ENCODE results near the gene TFF2. TPM values are rescaled to one million over a fixed set of nuclear protein-coding genes. Genes with fewer than 3 reads are reported as not detected.

The TFF2 gene
- total and polyA plus RNA-seq, 3 experiments from 2014 or later, result not detected

DNA sequence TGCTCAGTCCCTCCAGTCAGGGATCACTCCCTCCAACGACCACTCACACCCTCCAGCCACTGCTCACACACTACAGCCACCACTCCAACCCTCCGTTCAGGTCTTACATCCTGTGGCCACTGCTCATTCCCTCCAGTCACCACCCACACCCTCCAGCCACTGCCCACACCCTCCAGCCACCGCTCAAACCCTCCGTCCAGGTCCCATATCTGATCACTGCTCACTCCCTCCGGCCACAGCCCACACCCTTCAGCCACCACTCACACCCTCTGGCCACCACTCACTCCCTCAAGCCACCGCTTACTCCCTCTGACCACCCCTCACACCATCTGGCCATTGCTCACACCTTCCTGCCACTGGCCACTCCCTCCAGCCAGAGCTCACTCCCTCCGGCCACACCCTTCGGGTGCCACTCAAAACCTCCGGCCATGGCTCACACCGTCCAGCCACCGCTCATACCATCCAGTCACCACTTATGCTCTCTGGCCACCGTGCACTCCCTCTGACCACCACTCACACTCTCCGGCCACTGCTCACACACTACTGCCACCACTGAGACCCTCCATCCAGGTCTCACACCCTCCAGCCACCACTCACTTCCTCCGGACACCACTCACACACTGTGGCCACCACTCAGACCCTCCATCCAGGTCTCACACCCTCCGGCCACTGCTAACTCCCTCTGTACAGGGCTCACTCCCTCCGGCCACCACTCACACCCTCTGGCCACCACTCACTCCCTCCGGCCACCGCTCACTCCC, 20.3 kb upstream of the TFF2 start:
- no peak for DNase-seq
- no peaks in the 10 kb centered on the region for H3K9me3 ChIP-seq (ENCODE audit: low read length)
- H3K27me3 ChIP-seq (ENCODE audit: insufficient read depth, low read length, poor library complexity, severe bottlenecking), result no peaks in the 10 kb centered on the region
- ChIA-PET POLR2A (no interaction called here), CTCF (no interaction called here)
- peaks cover 0 to 1% of the 10 kb centered on the region in 2 donors for H3K27me3 Mint-ChIP-seq
- peaks cover 0 to 6% (median 1%) of the 10 kb centered on the region in 3 donors for H3K4me1 Mint-ChIP-seq
- H3K36me3 ChIP-seq (ENCODE audit: insufficient read depth, low read length), result no peaks in the 10 kb centered on the region
- peak overlapping the region in 3 of 8 donors; percentile 59 to 88 (median 63) for H3K27ac Mint-ChIP-seq
- no peak overlapping the region for H3K4me3 ChIP-seq (ENCODE audit: low read length)
- no peak overlapping the region for H3K4me3 Mint-ChIP-seq
- no peak overlapping the region for H3K27ac ChIP-seq (ENCODE audit: low read depth, low read length)
- H3K9me3 Mint-ChIP-seq, result no peaks in the 10 kb centered on the region
- no peaks in the 10 kb centered on the region for H3K36me3 Mint-ChIP-seq
- H3K4me1 ChIP-seq (ENCODE audit: insufficient read depth, low read length), result no peaks in the 10 kb centered on the region

DNA sequence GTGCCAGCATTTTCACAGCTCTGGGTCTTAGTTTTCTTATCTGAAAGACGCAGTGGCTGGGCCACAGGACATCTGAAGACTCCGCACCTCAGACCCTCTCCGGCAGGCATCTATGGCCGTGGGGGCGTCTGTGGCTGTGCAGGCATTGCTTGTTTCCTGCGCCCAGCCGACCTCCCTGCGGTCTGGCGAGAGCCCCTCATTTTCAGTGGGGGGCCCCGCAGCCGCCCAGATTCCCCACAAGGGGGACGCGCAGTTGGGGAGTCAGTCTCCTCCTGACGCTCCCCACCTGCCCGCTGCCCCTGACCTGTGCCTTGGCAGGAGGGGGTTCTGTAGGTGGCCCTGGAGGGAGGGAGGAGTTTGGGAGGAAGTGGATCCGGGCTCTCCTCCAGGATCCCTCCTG, 19.0 kb upstream of the TFF2 start:
- Histone ChIP-seq H3K27ac (ENCODE audit: low read depth, low read length) (no peak overlapping the region), H3K27me3 (ENCODE audit: insufficient read depth, low read length, poor library complexity, severe bottlenecking) (no peaks in the 10 kb centered on the region), H3K4me3 (ENCODE audit: low read length) (no peak overlapping the region), H3K4me1 (ENCODE audit: insufficient read depth, low read length) (no peaks in the 10 kb centered on the region), H3K9me3 (ENCODE audit: low read length) (no peaks in the 10 kb centered on the region), H3K36me3 (ENCODE audit: insufficient read depth, low read length) (no peaks in the 10 kb centered on the region)
- Mint-ChIP-seq H3K27me3 (peaks cover 0 to 1% of the 10 kb centered on the region in 2 donors), H3K4me3 (no peak overlapping the region), H3K27ac (no peak overlapping the region), H3K9me3 (no peaks in the 10 kb centered on the region), H3K36me3 (no peaks in the 10 kb centered on the region), H3K4me1 (peaks cover 0 to 6% (median 1%) of the 10 kb centered on the region in 3 donors)
- CTCF ChIA-PET, result no interaction called here
- POLR2A ChIA-PET, result no interaction called here
- DNase-seq, result no peak

DNA sequence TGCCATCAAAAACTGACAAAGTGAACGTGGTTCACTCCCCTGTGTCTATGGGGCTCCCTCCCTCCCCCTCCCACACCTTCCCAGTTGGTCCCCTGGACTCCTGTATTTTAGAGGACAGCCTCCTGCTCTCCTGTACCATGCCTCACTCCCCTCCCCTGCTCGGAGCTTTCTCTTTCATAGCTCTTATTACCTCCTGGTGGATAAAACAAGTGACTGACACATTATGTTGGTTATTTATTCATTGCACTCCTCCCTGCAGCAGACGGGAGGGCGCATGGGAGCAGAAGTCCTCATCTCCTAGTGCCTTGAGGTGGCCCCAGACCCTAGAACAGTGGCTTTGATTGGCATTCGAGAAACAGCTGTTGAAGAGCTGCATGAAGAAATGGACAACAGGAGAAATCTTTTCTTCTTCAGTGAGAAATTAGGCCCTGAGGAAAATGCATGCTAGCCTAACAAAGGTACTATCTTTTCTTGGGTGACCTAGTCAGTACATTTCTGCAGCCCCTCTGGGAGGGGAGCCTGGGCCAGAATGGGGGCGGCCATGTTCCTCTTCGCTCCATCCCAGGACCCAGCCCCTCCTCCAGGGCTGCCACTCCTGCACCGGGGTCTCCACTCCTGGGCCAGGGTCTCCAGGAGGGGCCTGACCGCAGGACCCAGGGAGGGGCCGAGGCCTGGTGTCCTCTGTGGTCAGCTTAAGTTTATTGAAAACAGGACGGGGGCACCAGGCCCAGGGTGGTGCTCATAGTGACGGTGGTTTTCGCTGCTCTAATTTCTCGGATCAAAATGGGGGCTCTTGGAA, 16.8 kb upstream of the TFF2 start:
- ChIA-PET CTCF (interaction anchor here (0.7 to 1.2 kb wide), 3 partner anchors 56 to 91 kb away, joined by 3 read pairs; no protein-coding TSS in a partner anchor), POLR2A (no interaction called here)
- no peaks in the 10 kb centered on the region for H3K36me3 Mint-ChIP-seq
- H3K9me3 Mint-ChIP-seq, result no peaks in the 10 kb centered on the region
- Histone ChIP-seq H3K27me3 (ENCODE audit: insufficient read depth, low read length, poor library complexity, severe bottlenecking) (no peaks in the 10 kb centered on the region), H3K27ac (ENCODE audit: low read depth, low read length) (no peak overlapping the region), H3K36me3 (ENCODE audit: insufficient read depth, low read length) (no peaks in the 10 kb centered on the region), H3K4me3 (ENCODE audit: low read length) (no peak overlapping the region), H3K9me3 (ENCODE audit: low read length) (no peaks in the 10 kb centered on the region), H3K4me1 (ENCODE audit: insufficient read depth, low read length) (peaks cover 4% of the 10 kb centered on the region)
- H3K4me3 Mint-ChIP-seq, result no peak overlapping the region
- peaks cover 0 to 4% of the 10 kb centered on the region in 2 donors for H3K27me3 Mint-ChIP-seq
- H3K27ac Mint-ChIP-seq, result peak overlapping the region in 3 of 8 donors; percentile 46 to 51 (median 51)
- H3K4me1 Mint-ChIP-seq, result peaks cover 4 to 7% (median 5%) of the 10 kb centered on the region in 3 donors
- DNase-seq, result no peak

DNA sequence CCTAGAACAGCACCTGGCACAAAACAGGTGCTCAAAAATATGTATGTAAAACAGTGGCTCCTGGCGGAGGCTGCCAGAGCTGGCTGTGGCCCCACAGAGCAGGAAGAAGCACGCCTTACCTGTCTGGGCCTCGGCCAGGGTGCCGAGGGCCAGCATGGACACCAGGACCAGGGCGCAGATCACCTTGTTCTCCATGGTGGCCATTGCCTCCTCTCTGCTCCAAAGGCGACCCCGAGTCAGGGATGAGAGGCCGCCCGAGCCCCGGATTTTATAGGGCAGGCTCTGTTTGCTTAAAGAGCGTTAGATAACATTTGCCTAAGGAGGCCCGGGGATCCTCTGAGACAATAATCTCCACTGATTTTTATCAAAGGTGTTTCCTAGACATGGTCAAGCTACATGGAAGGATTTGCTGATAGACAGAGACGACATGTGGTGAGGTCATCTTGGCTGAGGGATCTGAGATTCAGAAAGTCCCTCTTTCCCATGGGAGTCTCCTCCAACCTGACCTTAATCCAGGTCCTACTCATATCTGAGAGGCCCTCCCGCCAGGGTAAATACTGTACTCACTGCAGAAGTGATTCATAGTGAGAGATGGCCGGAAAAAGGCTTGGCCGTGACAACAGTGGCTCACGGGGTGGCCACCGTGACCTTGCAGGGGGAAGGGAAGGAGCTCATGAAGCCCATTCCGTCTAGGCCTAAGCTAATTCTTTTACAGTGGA, 15.7 kb upstream of the TFF2 start, which contains the start of gene TFF1:
Gene TFF1, minus strand, starts transcription at position 244 of the 719 bp plus-strand sequence. Its CDS starts 40 bp downstream, at position 204.
- Histone ChIP-seq H3K27ac (ENCODE audit: low read depth, low read length) (no peak within 1 kb of the TSS), H3K9me3 (ENCODE audit: low read length) (no peaks in the 10 kb centered on the region), H3K4me3 (ENCODE audit: low read length) (no peak within 1 kb of the TSS), H3K36me3 (ENCODE audit: insufficient read depth, low read length) (no peaks in the 10 kb centered on the region), H3K27me3 (ENCODE audit: insufficient read depth, low read length, poor library complexity, severe bottlenecking) (no peaks in the 10 kb centered on the region), H3K4me1 (ENCODE audit: insufficient read depth, low read length) (peaks cover 4% of the 10 kb centered on the region)
- ChIA-PET POLR2A (no interaction called here), CTCF (interaction anchor here (0.7 kb wide), 1 partner anchor 55 kb away, joined by 3 read pairs; no protein-coding TSS in a partner anchor)
- Mint-ChIP-seq H3K36me3 (no peaks in the 10 kb centered on the region), H3K27ac (peak within 1 kb of the TSS in 2 of 8 donors; percentile 51), H3K9me3 (no peaks in the 10 kb centered on the region), H3K4me1 (peaks cover 4 to 7% (median 5%) of the 10 kb centered on the region in 3 donors), H3K4me3 (peak within 1 kb of the TSS in 1 of 7 donors; percentile 65), H3K27me3 (peaks cover 4 to 7% of the 10 kb centered on the region in 2 donors)
- no peak for DNase-seq

DNA sequence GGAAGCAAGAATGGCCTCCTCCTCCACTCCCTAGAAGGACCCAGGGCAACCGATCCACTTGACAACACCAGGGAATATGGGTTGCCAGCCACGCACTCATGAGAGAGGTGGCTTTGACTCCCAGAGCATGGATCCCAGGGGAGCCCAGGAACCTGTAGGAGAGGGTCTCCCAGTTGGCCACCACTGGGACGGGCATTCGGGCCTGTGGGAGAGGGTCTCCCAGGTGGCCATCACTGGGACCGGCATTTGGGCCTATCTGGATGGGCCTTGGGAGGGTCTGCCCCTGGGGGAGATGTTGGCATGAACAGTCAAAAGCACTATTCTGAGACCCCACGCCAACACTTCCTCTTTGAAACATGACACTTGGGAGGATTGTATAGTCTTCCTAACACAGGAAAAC, 15.0 kb upstream of the TFF2 start:
- H3K9me3 ChIP-seq (ENCODE audit: low read length), result no peaks in the 10 kb centered on the region
- H3K4me1 ChIP-seq (ENCODE audit: insufficient read depth, low read length), result peaks cover 4% of the 10 kb centered on the region
- H3K4me1 Mint-ChIP-seq, result peaks cover 4 to 7% (median 5%) of the 10 kb centered on the region in 3 donors
- ChIA-PET POLR2A (no interaction called here), CTCF (no interaction called here)
- H3K27me3 Mint-ChIP-seq, result peaks cover 4 to 7% of the 10 kb centered on the region in 2 donors
- H3K27ac Mint-ChIP-seq, result no peak overlapping the region
- H3K9me3 Mint-ChIP-seq, result no peaks in the 10 kb centered on the region
- H3K36me3 ChIP-seq (ENCODE audit: insufficient read depth, low read length), result no peaks in the 10 kb centered on the region
- no peak for DNase-seq
- H3K36me3 Mint-ChIP-seq, result no peaks in the 10 kb centered on the region
- H3K27me3 ChIP-seq (ENCODE audit: insufficient read depth, low read length, poor library complexity, severe bottlenecking), result no peaks in the 10 kb centered on the region
- H3K4me3 ChIP-seq (ENCODE audit: low read length), result no peak overlapping the region
- H3K4me3 Mint-ChIP-seq, result peak overlapping the region in 1 of 7 donors; percentile 65
- H3K27ac ChIP-seq (ENCODE audit: low read depth, low read length), result no peak overlapping the region

DNA sequence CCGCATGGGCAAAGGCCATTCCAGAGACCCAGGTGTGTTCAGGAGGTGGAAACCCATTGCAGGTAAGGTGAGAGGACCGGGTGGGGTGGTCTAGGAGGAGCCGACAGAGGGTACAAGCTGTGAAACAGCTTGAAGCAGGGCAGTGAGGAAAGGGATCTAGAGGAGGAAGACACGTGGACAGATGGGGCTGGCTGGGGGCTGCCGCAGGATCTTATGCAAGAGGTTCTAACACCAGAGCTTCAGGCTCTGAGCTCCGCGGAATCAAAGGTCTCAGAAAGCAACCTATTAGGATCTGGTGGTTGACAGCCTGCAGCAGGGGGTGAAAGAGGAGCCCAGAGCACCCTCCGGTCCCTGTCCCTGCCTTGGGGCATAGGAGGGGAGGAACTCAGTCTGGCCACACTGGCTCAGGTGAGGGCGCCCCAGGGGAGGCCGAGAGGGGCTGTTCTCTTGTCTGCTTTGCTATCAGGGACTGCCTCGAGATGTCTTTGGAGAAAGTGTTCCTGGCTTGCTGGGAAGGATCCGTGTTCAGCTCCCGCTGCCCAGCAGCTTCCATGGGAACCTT, 13.6 kb upstream of the TFF2 start:
- H3K4me3 Mint-ChIP-seq, result peak overlapping the region in 1 of 7 donors; percentile 18
- no peaks in the 10 kb centered on the region for H3K9me3 Mint-ChIP-seq
- peaks cover 4 to 7% (median 5%) of the 10 kb centered on the region in 3 donors for H3K4me1 Mint-ChIP-seq
- Histone ChIP-seq H3K27me3 (ENCODE audit: insufficient read depth, low read length, poor library complexity, severe bottlenecking) (no peaks in the 10 kb centered on the region), H3K9me3 (ENCODE audit: low read length) (no peaks in the 10 kb centered on the region), H3K4me3 (ENCODE audit: low read length) (no peak overlapping the region), H3K27ac (ENCODE audit: low read depth, low read length) (no peak overlapping the region), H3K36me3 (ENCODE audit: insufficient read depth, low read length) (no peaks in the 10 kb centered on the region), H3K4me1 (ENCODE audit: insufficient read depth, low read length) (peaks cover 4% of the 10 kb centered on the region)
- H3K36me3 Mint-ChIP-seq, result no peaks in the 10 kb centered on the region
- peaks cover 4 to 7% of the 10 kb centered on the region in 2 donors for H3K27me3 Mint-ChIP-seq
- DNase-seq, result no peak
- ChIA-PET CTCF (interaction anchor here (0.6 kb wide), 1 partner anchor 68 kb away, joined by 3 read pairs; no protein-coding TSS in a partner anchor), POLR2A (no interaction called here)
- H3K27ac Mint-ChIP-seq, result no peak overlapping the region

DNA sequence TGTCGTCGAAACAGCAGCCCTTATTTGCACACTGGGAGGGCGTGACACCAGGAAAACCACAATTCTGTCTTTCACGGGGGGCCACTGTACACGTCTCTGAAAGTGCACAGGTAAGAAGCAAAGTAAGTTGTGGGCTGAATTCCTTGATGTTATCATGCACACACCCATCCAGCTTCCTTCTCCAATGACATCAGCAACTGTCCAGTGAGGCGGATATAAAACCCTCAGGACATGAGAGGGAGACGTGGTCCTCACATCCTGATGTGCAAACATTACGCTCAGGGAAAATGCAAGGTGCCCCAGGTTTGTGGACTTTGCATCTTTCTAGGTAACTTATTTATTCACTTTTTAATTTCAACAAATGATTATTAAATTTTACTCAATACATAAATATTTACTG, 12.5 kb upstream of the TFF2 start:
- Mint-ChIP-seq H3K4me1 (peaks cover 4 to 7% (median 4%) of the 10 kb centered on the region in 3 donors), H3K36me3 (no peaks in the 10 kb centered on the region), H3K9me3 (peaks cover 0 to 2% (median 0%) of the 10 kb centered on the region in 5 donors), H3K27me3 (peaks cover 4 to 11% of the 10 kb centered on the region in 2 donors), H3K4me3 (no peak overlapping the region), H3K27ac (no peak overlapping the region)
- no peak overlapping the region for H3K27ac ChIP-seq (ENCODE audit: low read depth, low read length)
- no peaks in the 10 kb centered on the region for H3K27me3 ChIP-seq (ENCODE audit: insufficient read depth, low read length, poor library complexity, severe bottlenecking)
- H3K4me1 ChIP-seq (ENCODE audit: insufficient read depth, low read length), result peaks cover 4% of the 10 kb centered on the region
- CTCF ChIA-PET, result interaction anchor here (0.9 kb wide), 1 partner anchor 217 kb away, joined by 3 read pairs; no protein-coding TSS in a partner anchor
- DNase-seq, result no peak
- no peaks in the 10 kb centered on the region for H3K36me3 ChIP-seq (ENCODE audit: insufficient read depth, low read length)
- POLR2A ChIA-PET, result no interaction called here
- no peaks in the 10 kb centered on the region for H3K9me3 ChIP-seq (ENCODE audit: low read length)
- H3K4me3 ChIP-seq (ENCODE audit: low read length), result no peak overlapping the region
